Lower lobe of right lung (tissue), 2 donors: Measurements from ENCODE around the gene FMNL3. TPM values are rescaled to one million over a fixed set of nuclear protein-coding genes. Genes with fewer than 3 reads are reported as not detected.
"Not testable (repeated sequence)": the region's sequence is repeated elsewhere in the genome, so short reads cannot be mapped to it uniquely, and the experiment has no call there.

Experiments
- ATAC-seq, 2 donors: fragments of 200-7000 bp; cut with Tn5 transposase; one replicate each; pipeline ENCODE4 v1.9.1; 2020 to 2022; ENCODE audit warnings: mild to moderate bottlenecking in 2 of 2, moderate library complexity in 2 of 2
- DNase-seq: peaks from one replicate; pipeline ENCODE4 v3.0.0-alpha.2; 2020
- H3K27ac ChIP-seq: fragments of 200-600 bp; one replicate; pipeline ENCODE4 v1.8.0; 2022
- H3K27me3 ChIP-seq: fragments of 200-600 bp; one replicate; pipeline ENCODE4 v1.8.0; 2022; ENCODE audit warnings: low read depth
- H3K36me3 ChIP-seq: fragments of 200-600 bp; one replicate; pipeline ENCODE4 v1.8.0; 2022; ENCODE audit warnings: mild to moderate bottlenecking
- H3K4me1 ChIP-seq: fragments of 200-600 bp; one replicate; pipeline ENCODE4 v1.8.0; 2022
- H3K4me3 ChIP-seq: fragments of 200-600 bp; one replicate; pipeline ENCODE4 v1.8.0; 2022; ENCODE audit warnings: mild to moderate bottlenecking
- H3K9me3 ChIP-seq: fragments of 200-600 bp; one replicate; pipeline ENCODE4 v1.8.0; 2022
- intact Hi-C: fragments of 100-400 bp; cut with DNase I; formaldehyde crosslinking; loops from one replicate; pipeline ENCODE4 v1.11.0; 2022
- total RNA-seq: library from RNA; stranded (reverse); fragmentation: NEBNext Ultra II Directional; extraction: Animal tissue kit (Norgen Biotek cat#: 25700); gene quantifications from one replicate; pipeline ENCODE4 v1.2.1, GENCODE V29; 2021
- TF ChIP-seq, protein P1 (sequence below): fragments of 200-600 bp; IDR thresholded peaks from one replicate; pipeline ENCODE4 v1.8.0; 2022; ENCODE audit warnings: antibody characterized with exemption, mild to moderate bottlenecking
- donor health status: DM: no; HTN: yes; CAD: no; lungs with severe emphysema.

FMNL3 gene
- total RNA-seq, 1 donor from 2014 or later = 36.1 TPM

DNA sequence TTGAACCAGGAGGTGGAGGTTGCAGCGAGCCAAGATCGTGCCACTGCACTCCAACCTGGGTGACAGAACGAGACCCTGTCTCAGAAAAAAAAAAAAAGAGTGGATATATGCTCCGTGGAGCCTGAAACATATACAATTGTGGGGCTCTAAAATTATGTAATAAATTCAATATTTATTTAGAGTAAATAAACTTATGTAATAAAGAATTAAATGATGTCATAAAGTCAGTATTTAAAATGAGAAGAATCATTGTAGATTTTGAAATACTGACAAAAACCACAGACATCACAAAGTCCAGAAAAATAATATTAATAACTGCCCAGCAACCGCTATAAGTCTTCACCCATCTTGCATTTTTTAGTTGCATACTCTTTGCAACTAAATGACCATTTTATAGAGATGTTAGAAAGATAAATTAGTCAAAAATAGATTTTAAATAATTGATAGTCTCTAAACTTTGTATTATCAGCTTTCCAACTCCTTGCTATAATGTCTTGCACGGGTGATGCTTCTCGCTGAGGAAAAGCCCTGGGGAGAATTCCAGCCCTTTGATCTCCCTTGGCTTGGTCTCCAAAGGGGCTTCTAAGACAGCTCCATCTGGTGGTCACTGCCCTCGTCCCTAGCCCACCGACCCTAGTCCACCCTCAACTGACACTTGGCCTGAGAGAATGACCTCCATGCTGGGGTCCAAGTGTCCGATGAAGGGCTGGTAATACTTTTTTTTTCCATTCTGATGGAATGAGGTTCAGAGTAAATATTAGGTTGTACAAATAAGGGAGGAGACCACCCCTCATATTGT lies 26.2 kb upstream of the FMNL3 start:
- Histone ChIP-seq H3K4me3 (no peak overlapping the region), H3K36me3 (no peaks in the 10 kb centered on the region), H3K4me1 (no peaks in the 10 kb centered on the region), H3K27ac (no peak overlapping the region), H3K27me3 (no peaks in the 10 kb centered on the region), H3K9me3 (no peaks in the 10 kb centered on the region)
- DNase-seq (no peak), ATAC-seq (no peak)
- TF ChIP-seq, protein P1, sequence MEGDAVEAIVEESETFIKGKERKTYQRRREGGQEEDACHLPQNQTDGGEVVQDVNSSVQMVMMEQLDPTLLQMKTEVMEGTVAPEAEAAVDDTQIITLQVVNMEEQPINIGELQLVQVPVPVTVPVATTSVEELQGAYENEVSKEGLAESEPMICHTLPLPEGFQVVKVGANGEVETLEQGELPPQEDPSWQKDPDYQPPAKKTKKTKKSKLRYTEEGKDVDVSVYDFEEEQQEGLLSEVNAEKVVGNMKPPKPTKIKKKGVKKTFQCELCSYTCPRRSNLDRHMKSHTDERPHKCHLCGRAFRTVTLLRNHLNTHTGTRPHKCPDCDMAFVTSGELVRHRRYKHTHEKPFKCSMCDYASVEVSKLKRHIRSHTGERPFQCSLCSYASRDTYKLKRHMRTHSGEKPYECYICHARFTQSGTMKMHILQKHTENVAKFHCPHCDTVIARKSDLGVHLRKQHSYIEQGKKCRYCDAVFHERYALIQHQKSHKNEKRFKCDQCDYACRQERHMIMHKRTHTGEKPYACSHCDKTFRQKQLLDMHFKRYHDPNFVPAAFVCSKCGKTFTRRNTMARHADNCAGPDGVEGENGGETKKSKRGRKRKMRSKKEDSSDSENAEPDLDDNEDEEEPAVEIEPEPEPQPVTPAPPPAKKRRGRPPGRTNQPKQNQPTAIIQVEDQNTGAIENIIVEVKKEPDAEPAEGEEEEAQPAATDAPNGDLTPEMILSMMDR = no peak
- intact Hi-C loops = no loop called here

DNA sequence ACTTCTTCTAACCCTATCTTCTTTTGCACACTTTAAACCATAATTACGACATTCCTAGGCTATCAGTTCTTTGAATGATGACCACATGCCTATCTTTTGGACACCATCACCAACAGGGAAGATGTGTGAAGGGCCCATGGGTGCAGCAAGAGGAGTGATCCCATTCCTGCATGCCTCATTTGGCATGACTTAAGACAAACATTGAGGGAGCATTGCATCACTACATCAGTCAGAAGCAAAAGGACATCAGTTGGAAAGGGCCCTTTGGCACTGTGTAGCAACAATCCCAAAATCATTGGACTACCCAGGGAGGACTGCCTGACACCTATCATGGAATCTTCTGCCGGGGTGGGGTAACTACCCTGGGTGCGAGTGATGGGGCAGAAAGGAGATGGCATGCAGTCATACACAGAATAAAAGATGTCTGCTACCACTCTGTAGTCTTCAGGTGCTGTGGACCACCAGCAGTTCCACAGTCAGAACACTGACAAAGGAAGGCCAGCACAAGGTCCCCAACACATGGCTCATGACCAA lies 23.4 kb upstream of the FMNL3 start:
- TF ChIP-seq, protein P1 = no peak
- Histone ChIP-seq H3K27ac (no peak overlapping the region), H3K9me3 (no peaks in the 10 kb centered on the region), H3K27me3 (peaks cover 11% of the 10 kb centered on the region), H3K36me3 (no peaks in the 10 kb centered on the region), H3K4me3 (no peak overlapping the region), H3K4me1 (no peaks in the 10 kb centered on the region)
- intact Hi-C loops = no loop called here
- no peak for DNase-seq
- ATAC-seq = no peak

DNA sequence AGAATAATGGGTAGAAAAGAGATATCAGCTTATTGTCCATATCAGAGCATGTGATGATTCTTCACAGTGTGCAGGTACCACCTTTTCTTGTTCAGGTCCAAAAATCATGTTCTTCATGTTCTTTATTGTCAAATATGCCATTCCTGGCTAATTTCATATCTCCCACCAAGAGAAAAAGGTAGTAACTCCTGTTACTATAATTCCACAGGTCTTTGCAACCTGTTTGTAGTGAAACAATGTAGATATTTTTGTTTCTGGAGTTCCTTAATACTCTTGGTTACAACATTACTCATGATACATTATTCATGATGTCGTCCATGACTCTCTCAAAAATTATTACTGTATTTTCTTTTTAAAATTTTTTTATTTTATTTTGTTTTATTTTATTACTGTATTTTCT lies 22.8 kb upstream of the FMNL3 start:
- DNase-seq (no peak), ATAC-seq (no peak)
- Histone ChIP-seq H3K9me3 (no peaks in the 10 kb centered on the region), H3K27me3 (peaks cover 11% of the 10 kb centered on the region), H3K36me3 (no peaks in the 10 kb centered on the region), H3K4me1 (no peaks in the 10 kb centered on the region), H3K27ac (no peak overlapping the region), H3K4me3 (no peak overlapping the region)
- TF ChIP-seq, protein P1 = no peak
- intact Hi-C loops = no loop called here

DNA sequence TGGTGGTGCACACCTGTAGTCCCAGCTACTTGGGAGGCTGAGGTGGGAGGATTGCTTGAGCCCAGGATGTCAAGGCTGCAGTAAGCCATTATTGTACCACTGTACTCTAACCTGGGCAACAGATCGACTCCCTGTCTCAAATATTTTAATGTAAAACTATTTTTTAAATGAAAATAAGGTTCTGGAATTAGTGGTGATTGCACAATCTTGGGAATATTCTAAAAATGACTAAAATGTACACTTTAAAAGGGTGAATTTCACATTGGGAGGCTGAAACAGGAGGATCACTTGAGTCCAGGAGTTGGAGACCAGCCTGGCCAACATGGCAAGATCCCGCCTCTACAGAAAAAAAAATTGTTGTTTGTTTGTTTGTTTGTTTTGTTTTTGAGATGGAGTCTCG lies 21.2 kb upstream of the FMNL3 start:
- no peaks in the 10 kb centered on the region for H3K36me3 ChIP-seq
- TF ChIP-seq, protein P1 = no peak
- intact Hi-C loops = no loop called here
- peaks cover 11% of the 10 kb centered on the region for H3K27me3 ChIP-seq
- ATAC-seq (no peak), DNase-seq (no peak)
- no peaks in the 10 kb centered on the region for H3K9me3 ChIP-seq
- no peak overlapping the region for H3K27ac ChIP-seq
- no peaks in the 10 kb centered on the region for H3K4me1 ChIP-seq
- H3K4me3 ChIP-seq = no peak overlapping the region

DNA sequence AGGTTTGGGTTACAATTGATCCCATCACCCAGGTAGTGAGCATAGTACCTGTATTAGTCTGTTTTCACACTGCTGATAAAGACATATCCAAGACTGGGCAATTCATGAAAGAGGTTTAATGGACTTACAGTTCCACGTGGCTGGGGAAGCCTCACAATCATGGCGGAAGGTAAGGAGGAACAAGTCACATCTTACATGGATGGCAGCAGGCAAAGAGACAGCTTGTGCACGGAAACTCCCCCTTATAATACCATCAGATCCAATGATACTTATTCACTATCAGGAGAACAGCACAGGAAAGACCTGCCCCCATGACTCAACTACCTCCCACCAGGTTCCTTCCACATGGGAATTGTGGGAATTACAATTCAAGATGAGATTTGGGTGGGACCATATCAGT lies 14.2 kb upstream of the FMNL3 start:
- intact Hi-C loops, H3K4me1 ChIP-seq, H3K4me3 ChIP-seq, DNase-seq, H3K9me3 ChIP-seq, H3K27me3 ChIP-seq, H3K27ac ChIP-seq, ATAC-seq, H3K36me3 ChIP-seq: not testable (repeated sequence)

DNA sequence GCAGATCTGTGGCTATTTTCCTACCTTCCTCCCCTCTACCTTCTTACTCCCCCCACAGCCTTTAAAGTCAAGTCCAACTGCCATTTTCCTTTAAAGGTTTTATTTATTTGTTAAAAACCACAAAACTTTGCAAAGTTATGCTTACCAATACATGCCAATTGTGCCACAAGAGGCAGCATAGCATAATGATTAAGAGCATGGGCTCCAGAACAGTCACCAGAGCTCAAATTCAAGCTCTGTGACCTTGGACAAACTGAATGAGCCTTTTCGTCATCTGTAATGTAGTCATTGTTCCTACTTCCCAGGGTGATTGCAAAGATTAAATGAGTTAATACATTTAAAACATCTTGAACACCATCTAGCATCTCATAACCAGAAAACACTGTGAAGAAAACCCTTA lies 13.0 kb upstream of the FMNL3 start:
- Histone ChIP-seq H3K27ac (no peak overlapping the region), H3K4me1 (no peaks in the 10 kb centered on the region), H3K27me3 (peaks cover 4% of the 10 kb centered on the region), H3K4me3 (no peak overlapping the region), H3K36me3 (no peaks in the 10 kb centered on the region), H3K9me3 (no peaks in the 10 kb centered on the region)
- no peak for DNase-seq
- intact Hi-C loops = no loop called here
- ATAC-seq = no peak
- TF ChIP-seq, protein P1 = no peak

DNA sequence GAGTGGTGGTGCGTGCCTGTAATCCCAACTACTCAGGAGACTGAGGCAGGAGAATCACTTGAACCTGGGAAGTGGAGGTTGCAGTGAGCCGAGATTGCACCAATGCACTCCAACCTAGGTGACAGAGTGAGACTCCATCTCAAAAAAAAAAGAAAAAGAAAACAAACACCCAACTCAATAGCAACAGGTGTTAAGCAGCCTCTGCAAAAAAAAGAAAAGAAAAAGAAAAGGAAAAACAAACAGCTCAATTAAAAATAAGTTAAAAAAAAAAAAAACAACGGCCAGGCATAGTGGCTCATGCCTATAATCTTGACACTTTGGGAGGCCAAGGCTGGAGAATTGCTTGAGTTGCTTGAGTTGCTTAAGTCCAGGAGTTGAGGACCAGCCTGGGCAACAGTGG lies 10.6 kb upstream of the FMNL3 start:
- intact Hi-C loops = not testable (repeated sequence)

More for the DNA sequence above, 10.6 kb upstream of the FMNL3 start:
- H3K36me3 ChIP-seq, H3K4me3 ChIP-seq, H3K27me3 ChIP-seq, ATAC-seq, H3K9me3 ChIP-seq, H3K27ac ChIP-seq, H3K4me1 ChIP-seq, DNase-seq: not testable (repeated sequence)
